Right lobe of liver (tissue), 6 donors: ENCODE measurements around the gene CHRNG. TPM values are rescaled to one million over a fixed set of nuclear protein-coding genes. Genes with fewer than 3 reads are reported as not detected.

ENCODE experiments used
- ATAC-seq, 4 donors: fragments of 200-7000 bp; cut with Tn5 transposase; one replicate each; pipeline ENCODE4 v1.9.1; 2020; ENCODE audit warnings: mild to moderate bottlenecking in 4 of 4, moderate library complexity in 4 of 4
- DNase-seq, 3 donors: peaks; one replicate each; pipeline ENCODE4 v3.0.0-alpha.2; 2020
- H3K27ac ChIP-seq, 3 donors: fragments of 200-600 bp; one replicate each; pipeline ENCODE4 v1.8.0; 2022
- H3K27me3 ChIP-seq, 2 donors: fragments of 200-600 bp; one replicate each; pipeline ENCODE4 v1.8.0; 2022
- H3K36me3 ChIP-seq, 4 donors: fragments of 200-600 bp; sonication (generic) in 1 of 4; one replicate each; pipeline versions ENCODE4 v1.5.1 to v1.8.0; 2017 to 2022; ENCODE audit warnings: control low read depth in 1 of 4
- H3K4me1 ChIP-seq, 4 donors: fragments of 200-600 bp; sonication (generic) in 1 of 4; one replicate each; pipeline versions ENCODE4 v1.5.1 to v1.8.0; 2017 to 2022; ENCODE audit warnings: control low read depth in 1 of 4
- H3K4me3 ChIP-seq, 3 donors: fragments of 200-600 bp; one replicate each; pipeline ENCODE4 v1.8.0; 2022
- H3K9me3 ChIP-seq, 4 donors: fragments of 200-600 bp; sonication (generic) in 1 of 4; one replicate each; pipeline versions ENCODE4 v1.5.1 to v1.8.0; 2017 to 2022; ENCODE audit warnings: control low read depth in 1 of 4
- POLR2A ChIP-seq: fragments of 450-650 bp; IDR thresholded peaks from one replicate; pipeline ENCODE4 v1.6.1; 2017; ENCODE audit warnings: antibody characterized with exemption, mild to moderate bottlenecking
- WGBS: methylation state at CpG from one replicate; pipeline ENCODE4 v1.1.6; 2018; ENCODE audit warnings: low coverage, low lambda C conversion rate; ENCODE audit not compliant: insufficient coverage; ENCODE audit errors: missing lambda C conversion rate; 5-methylcytosine and 5-hydroxymethylcytosine counted together
- intact Hi-C, 2 donors: fragments of 100-400 bp; cut with DNase I; formaldehyde crosslinking; loops; one replicate each; pipeline versions ENCODE4 v1.11.2 to v1.14.1; 2022
- total RNA-seq, 6 experiments: library from RNA; depleted of rRNA in 2 of 6; stranded (reverse); fragments of >200 nt in 2 of 6; fragmentation: NEBNext Ultra II Directional in 3 of 6; extraction: Animal tissue kit (Norgen Biotek cat#: 25700) in 3 of 6; gene quantifications; one replicate each; pipeline versions ENCODE4 v1.1.0 to v1.2.4, GENCODE V29; 2016 to 2023
- TF ChIP-seq, protein P1 (sequence below), 4 donors: fragments of 200-600 bp in 3 of 4; fragments of 450-650 bp in 1 of 4; IDR thresholded peaks; one replicate each; pipeline versions ENCODE4 v1.5.1 to v1.8.0; 2016 to 2022; ENCODE audit warnings: antibody characterized with exemption in 4 of 4, mild to moderate bottlenecking in 2 of 4
- donor health status: DM: no; HTN: yes; CAD: no.
- donor health status: DM: no; HTN: no; CAD: no.
- donor health status: DM: no; HTN: no; CAD: no.
- donor health status: DM: no; HTN: yes; CAD: no.
- donor health status: DM: no; HTN: yes; CAD: no.

Gene CHRNG
- total RNA-seq, 6 experiments from 2014 or later = not detected

DNA sequence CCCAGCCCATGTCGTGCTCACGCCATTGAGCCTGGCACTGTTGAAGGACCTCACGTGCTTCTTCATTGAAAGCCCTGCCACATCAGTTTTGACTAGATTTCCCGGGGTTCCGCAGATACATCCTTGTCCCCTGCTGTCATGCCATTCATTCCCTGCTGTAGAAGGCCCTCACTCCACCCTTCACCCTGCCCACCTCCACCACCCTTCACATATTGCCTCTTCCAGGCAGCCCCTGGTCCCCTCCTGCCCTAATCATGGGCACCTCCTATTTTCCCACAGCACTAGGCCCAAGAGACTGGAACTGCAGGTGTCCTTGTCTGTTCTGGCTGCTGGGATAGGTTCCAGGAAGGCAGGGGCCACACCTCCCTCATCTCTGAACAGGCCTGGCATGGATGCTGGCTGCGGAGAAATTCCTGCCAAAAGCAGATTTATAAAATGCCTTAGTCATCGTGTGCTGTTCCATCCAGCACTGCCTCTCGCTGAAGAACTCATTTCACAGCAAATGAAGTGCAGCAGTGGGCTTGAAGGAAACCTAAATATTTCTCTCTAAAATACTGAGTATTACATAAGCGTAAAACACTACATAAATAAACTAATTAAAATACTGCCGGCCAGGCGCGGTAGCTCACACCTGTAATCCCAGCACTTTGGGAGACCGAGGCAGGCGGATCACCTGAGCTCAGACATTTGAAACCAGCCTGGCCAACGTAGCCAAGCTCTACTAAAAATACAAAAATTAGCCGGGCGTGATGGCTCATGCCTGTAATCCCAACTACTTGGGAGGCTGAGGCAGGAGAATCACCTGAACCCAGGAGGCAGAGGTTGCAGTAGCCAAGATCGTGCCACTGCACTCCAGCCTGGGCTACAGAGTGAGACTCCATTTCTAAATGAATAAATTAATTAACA lies 49.4 kb downstream of the CHRNG start:
- ATAC-seq (peak; percentile 86 to 94 (median 91)), DNase-seq (peak; percentile 79 to 87 (median 85))
- no peaks in the 10 kb centered on the region for H3K36me3 ChIP-seq
- H3K27ac ChIP-seq = no peak overlapping the region
- TF ChIP-seq POLR2A = no peak
- TF ChIP-seq, protein P1, sequence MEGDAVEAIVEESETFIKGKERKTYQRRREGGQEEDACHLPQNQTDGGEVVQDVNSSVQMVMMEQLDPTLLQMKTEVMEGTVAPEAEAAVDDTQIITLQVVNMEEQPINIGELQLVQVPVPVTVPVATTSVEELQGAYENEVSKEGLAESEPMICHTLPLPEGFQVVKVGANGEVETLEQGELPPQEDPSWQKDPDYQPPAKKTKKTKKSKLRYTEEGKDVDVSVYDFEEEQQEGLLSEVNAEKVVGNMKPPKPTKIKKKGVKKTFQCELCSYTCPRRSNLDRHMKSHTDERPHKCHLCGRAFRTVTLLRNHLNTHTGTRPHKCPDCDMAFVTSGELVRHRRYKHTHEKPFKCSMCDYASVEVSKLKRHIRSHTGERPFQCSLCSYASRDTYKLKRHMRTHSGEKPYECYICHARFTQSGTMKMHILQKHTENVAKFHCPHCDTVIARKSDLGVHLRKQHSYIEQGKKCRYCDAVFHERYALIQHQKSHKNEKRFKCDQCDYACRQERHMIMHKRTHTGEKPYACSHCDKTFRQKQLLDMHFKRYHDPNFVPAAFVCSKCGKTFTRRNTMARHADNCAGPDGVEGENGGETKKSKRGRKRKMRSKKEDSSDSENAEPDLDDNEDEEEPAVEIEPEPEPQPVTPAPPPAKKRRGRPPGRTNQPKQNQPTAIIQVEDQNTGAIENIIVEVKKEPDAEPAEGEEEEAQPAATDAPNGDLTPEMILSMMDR (IDR thresholded peaks at IDR 0.05) = no peak
- 75% methylated on average over 14 of the region's 18 CpGs for WGBS
- H3K4me3 ChIP-seq = no peak overlapping the region
- H3K4me1 ChIP-seq = peaks cover 0 to 15% (median 7%) of the 10 kb centered on the region in 4 donors
- intact Hi-C loops = no loop called here
- no peaks in the 10 kb centered on the region for H3K9me3 ChIP-seq
- H3K27me3 ChIP-seq = no peaks in the 10 kb centered on the region

DNA sequence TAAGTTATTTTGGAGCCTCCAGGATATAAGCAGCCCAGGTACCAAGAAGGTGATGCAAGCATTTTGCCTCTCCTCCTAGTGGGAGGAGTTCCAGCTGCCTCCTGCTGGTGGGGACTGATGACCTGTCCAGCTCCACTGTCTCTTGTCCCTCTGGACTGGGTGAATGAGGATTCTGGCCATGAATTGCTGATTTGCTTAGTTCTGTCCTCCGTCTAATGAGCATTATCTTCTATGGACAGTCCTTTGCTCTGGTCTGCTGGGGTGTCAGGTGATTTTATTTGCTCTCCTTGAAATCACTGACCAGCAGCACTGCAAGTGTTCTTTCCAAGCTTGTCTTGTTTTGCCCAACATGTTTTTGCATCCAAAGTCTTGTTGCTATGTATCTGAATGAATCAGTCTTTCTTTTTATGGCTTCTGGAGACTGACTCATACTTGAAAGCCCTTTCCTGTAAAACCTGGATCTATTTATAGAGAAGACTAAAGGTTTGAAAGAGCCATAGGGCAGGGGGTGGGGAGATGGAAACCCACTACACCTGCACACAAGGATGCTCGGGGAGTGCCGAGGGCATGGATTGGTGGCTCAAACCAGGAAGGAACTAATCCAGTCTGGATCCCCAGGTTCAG lies 53.4 kb downstream of the CHRNG start:
- H3K4me1 ChIP-seq = peaks cover 0 to 14% (median 5%) of the 10 kb centered on the region in 4 donors
- no peak overlapping the region for H3K27ac ChIP-seq
- no peak for DNase-seq
- 93% methylated on average over 3 of the region's 3 CpGs for WGBS
- peak; percentile 35 to 59 (median 49) for ATAC-seq
- intact Hi-C loops = no loop called here
- H3K27me3 ChIP-seq = no peaks in the 10 kb centered on the region
- TF ChIP-seq, protein P1 (IDR thresholded peaks at IDR 0.05) = peak in 3 of 4 donors; percentile 13 to 33 (median 14)
- no peak for TF ChIP-seq POLR2A
- no peak overlapping the region for H3K4me3 ChIP-seq
- H3K9me3 ChIP-seq = no peaks in the 10 kb centered on the region
- no peaks in the 10 kb centered on the region for H3K36me3 ChIP-seq

DNA sequence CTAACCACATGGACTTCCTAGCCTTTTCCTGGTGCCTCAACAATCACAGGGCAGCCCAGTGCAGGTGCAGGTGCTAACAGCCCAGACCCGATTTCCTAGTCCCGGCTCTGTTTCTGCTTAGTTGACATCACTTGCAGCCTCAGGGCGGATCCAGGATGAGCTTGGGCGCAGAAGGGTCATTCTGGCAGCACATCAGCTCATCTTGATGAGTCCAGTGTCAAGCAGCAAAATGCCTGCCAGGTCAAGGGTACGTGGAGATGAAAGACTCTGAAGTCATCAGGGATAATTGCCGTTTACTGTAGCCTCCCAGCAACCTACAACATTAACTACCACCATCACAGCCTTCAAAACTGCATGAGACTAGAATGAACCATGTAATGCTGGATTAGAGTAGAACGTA lies 54.5 kb downstream of the CHRNG start:
- no peak for DNase-seq
- no peak for ATAC-seq
- Histone ChIP-seq H3K4me3 (no peak overlapping the region), H3K27me3 (no peaks in the 10 kb centered on the region), H3K9me3 (no peaks in the 10 kb centered on the region), H3K4me1 (peaks cover 0 to 6% (median 2%) of the 10 kb centered on the region in 4 donors), H3K27ac (no peak overlapping the region), H3K36me3 (no peaks in the 10 kb centered on the region)
- TF ChIP-seq, protein P1 (IDR thresholded peaks at IDR 0.05) = no peak
- TF ChIP-seq POLR2A = no peak
- intact Hi-C loops = no loop called here
- WGBS = 90% methylated on average over 2 of the region's 7 CpGs

Other genes starting within 250 kb of the CHRNG start
- gene ALPP, start 160.9 kb upstream of the CHRNG start, total RNA-seq = not detected
- gene ALPG, start 132.8 kb upstream of the CHRNG start, total RNA-seq = not detected
- under 1 TPM in 2 of 6 experiments, not detected in 4; 0.19 to 0.25 TPM for gene ALPI, start 83.5 kb upstream of the CHRNG start, total RNA-seq
- gene ECEL1, start 51.9 kb upstream of the CHRNG start, total RNA-seq = 1 to 10 TPM in 1 of 6 experiments, under 1 TPM in 3, not detected in 2; 0.22 to 1.3 (median 0.83) TPM
- gene PRSS56, start 19.3 kb upstream of the CHRNG start, total RNA-seq = under 1 TPM in 1 of 6 experiments, not detected in 5; 0.19 TPM
- not detected for gene CHRND, start 13.5 kb upstream of the CHRNG start, total RNA-seq
- gene TIGD1, start 10.9 kb downstream of the CHRNG start, total RNA-seq = 1 to 10 TPM in 3 of 6 experiments, under 1 TPM in 3; 0.68 to 1.5 (median 1.0) TPM
- gene EIF4E2, start 11.0 kb downstream of the CHRNG start, total RNA-seq = 10 to 100 TPM; 24.3 to 47.7 (median 42.0) TPM
- 10 to 100 TPM in 4 of 6 experiments, 1 to 10 TPM in 2; 7.3 to 30.3 (median 10.7) TPM for gene EFHD1, start 93.9 kb downstream of the CHRNG start, total RNA-seq
- gene GIGYF2, start 157.6 kb downstream of the CHRNG start, total RNA-seq = 10 to 100 TPM; 25.7 to 35.0 (median 32.6) TPM
- gene KCNJ13, start 236.9 kb downstream of the CHRNG start, total RNA-seq = not detected